A549 (cell line): ENCODE data around the gene NRG3.

Experiments used
- EP300 ChIP-seq, 2 experiments: fragments of >200 bp; sonication (Bioruptor Twin); formaldehyde crosslinking; IDR thresholded peaks; 2 replicates in 1 of 2; 3 replicates in 1 of 2; pipeline ENCODE4 v1.6.1; 2016 to 2017
- KDM5A ChIP-seq: fragments of 200-600 bp; sonication (generic); IDR thresholded peaks from 2 replicates; pipeline ENCODE4 v1.6.1; 2016; ENCODE audit warnings: antibody characterized with exemption, mild to moderate bottlenecking
- POLR2A ChIP-seq: IDR thresholded peaks from 2 replicates; pipeline ENCODE4 v1.6.1; 2012; ENCODE audit warnings: mild to moderate bottlenecking, low read length
- POLR2AphosphoS2 ChIP-seq: conservative IDR thresholded peaks from 2 replicates; pipeline ENCODE4 v1.6.1; 2012; ENCODE audit warnings: low read length, improper control_type of control experiment, inconsistent platforms
- RFX5 ChIP-seq: fragments of 450-650 bp; IDR thresholded peaks from 2 replicates; pipeline ENCODE4 v1.7.1; 2014; ENCODE audit warnings: antibody characterized with exemption, mild to moderate bottlenecking, moderate library complexity
- SMC3 ChIP-seq: fragments of >200 bp; sonication (Bioruptor Twin); formaldehyde crosslinking; IDR thresholded peaks from 3 replicates; pipeline ENCODE4 v1.6.1; 2018; ENCODE audit warnings: inconsistent platforms
- SREBF2 ChIP-seq: fragments of 450-650 bp; IDR thresholded peaks from 2 replicates; pipeline ENCODE4 v1.6.1; 2014; ENCODE audit warnings: mild to moderate bottlenecking, moderate library complexity
- TFCP2L1 ChIP-seq: fragments of 250-450 bp; sonication (Bioruptor Pico); IDR thresholded peaks from 2 replicates; pipeline ENCODE4 v1.5.0; 2021; ENCODE audit warnings: mild to moderate bottlenecking
- TP53 ChIP-seq: fragments of 250-450 bp; sonication (Bioruptor Pico); IDR thresholded peaks from 2 replicates; pipeline ENCODE4 v1.5.0; 2021; ENCODE audit warnings: mild to moderate bottlenecking, moderate library complexity
- TF ChIP-seq, protein P1 (sequence below): fragments of 200-600 bp; sonication (generic); IDR thresholded peaks from 2 replicates; pipeline ENCODE4 v1.6.1; 2016; ENCODE audit warnings: antibody characterized with exemption, mild to moderate bottlenecking, moderate library complexity
- TF ChIP-seq, protein P2 (sequence below): fragments of 450-650 bp; IDR thresholded peaks from 2 replicates; pipeline ENCODE4 v1.6.1; 2014; ENCODE audit warnings: antibody characterized with exemption
- TF ChIP-seq, protein P3 (sequence below): fragments of >200 bp; sonication (Bioruptor Twin); formaldehyde crosslinking; IDR thresholded peaks from 3 replicates; pipeline ENCODE4 v1.5.1; 2016

DNA sequence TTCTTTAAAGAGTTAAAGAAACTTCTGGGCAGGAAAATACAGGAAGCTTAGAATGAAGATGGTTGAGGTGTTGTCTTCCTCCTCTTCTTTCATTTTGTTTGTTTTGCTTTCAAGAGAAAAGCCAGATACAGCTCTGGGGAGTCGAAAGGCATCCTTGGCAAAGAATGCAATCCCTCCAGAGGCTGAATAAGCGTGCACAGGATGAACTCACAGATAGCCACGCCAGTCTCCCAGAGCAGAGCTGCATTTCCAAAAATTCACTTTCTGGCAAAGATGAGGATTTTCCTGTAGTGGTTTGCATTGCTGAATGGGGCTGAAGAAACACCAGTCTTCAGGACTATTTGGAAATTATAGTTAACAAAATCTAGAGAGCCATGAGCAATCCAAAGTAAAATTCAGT lies 336.4 kb downstream of the NRG3 start:
- TF ChIP-seq, protein P1, sequence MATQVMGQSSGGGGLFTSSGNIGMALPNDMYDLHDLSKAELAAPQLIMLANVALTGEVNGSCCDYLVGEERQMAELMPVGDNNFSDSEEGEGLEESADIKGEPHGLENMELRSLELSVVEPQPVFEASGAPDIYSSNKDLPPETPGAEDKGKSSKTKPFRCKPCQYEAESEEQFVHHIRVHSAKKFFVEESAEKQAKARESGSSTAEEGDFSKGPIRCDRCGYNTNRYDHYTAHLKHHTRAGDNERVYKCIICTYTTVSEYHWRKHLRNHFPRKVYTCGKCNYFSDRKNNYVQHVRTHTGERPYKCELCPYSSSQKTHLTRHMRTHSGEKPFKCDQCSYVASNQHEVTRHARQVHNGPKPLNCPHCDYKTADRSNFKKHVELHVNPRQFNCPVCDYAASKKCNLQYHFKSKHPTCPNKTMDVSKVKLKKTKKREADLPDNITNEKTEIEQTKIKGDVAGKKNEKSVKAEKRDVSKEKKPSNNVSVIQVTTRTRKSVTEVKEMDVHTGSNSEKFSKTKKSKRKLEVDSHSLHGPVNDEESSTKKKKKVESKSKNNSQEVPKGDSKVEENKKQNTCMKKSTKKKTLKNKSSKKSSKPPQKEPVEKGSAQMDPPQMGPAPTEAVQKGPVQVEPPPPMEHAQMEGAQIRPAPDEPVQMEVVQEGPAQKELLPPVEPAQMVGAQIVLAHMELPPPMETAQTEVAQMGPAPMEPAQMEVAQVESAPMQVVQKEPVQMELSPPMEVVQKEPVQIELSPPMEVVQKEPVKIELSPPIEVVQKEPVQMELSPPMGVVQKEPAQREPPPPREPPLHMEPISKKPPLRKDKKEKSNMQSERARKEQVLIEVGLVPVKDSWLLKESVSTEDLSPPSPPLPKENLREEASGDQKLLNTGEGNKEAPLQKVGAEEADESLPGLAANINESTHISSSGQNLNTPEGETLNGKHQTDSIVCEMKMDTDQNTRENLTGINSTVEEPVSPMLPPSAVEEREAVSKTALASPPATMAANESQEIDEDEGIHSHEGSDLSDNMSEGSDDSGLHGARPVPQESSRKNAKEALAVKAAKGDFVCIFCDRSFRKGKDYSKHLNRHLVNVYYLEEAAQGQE: no peak
- TF ChIP-seq EP300 (IDR thresholded peaks at IDR 0.05) (no peak), SREBF2 (no peak), POLR2A (no peak), TP53 (no peak), KDM5A (no peak), RFX5 (no peak), POLR2AphosphoS2 (no peak), TFCP2L1 (no peak), SMC3 (no peak)
- TF ChIP-seq, protein P2, sequence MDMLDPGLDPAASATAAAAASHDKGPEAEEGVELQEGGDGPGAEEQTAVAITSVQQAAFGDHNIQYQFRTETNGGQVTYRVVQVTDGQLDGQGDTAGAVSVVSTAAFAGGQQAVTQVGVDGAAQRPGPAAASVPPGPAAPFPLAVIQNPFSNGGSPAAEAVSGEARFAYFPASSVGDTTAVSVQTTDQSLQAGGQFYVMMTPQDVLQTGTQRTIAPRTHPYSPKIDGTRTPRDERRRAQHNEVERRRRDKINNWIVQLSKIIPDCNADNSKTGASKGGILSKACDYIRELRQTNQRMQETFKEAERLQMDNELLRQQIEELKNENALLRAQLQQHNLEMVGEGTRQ: no peak
- TF ChIP-seq, protein P3, sequence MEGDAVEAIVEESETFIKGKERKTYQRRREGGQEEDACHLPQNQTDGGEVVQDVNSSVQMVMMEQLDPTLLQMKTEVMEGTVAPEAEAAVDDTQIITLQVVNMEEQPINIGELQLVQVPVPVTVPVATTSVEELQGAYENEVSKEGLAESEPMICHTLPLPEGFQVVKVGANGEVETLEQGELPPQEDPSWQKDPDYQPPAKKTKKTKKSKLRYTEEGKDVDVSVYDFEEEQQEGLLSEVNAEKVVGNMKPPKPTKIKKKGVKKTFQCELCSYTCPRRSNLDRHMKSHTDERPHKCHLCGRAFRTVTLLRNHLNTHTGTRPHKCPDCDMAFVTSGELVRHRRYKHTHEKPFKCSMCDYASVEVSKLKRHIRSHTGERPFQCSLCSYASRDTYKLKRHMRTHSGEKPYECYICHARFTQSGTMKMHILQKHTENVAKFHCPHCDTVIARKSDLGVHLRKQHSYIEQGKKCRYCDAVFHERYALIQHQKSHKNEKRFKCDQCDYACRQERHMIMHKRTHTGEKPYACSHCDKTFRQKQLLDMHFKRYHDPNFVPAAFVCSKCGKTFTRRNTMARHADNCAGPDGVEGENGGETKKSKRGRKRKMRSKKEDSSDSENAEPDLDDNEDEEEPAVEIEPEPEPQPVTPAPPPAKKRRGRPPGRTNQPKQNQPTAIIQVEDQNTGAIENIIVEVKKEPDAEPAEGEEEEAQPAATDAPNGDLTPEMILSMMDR: no peak
